ENCODE results near the gene KCNMA1.

The KCNMA1 gene

GRCh38 chr10:77445547-77445946 is 192.1 kb downstream of the KCNMA1 start:
- no peak for DNase-seq (ENCODE audit: low read depth)

- no peak for DNase-seq (ENCODE audit: low read depth)
Measured at GRCh38 chr10:77444041-77444440, 193.6 kb downstream of the KCNMA1 start.

GRCh38 chr10:77442699-77443189 is 194.9 kb downstream of the KCNMA1 start:
- DNase-seq (ENCODE audit: low read depth) = no peak

- DNase-seq (ENCODE audit: low read depth) = no peak
Measured at GRCh38 chr10:77441353-77442166, 196.0 kb downstream of the KCNMA1 start.

GRCh38 chr10:77436257-77436975 is 201.2 kb downstream of the KCNMA1 start:
- DNase-seq (ENCODE audit: low read depth) = no peak

GRCh38 chr10:77433546-77433945 is 204.1 kb downstream of the KCNMA1 start:
- no peak for DNase-seq (ENCODE audit: low read depth)

GRCh38 chr10:77431980-77432797 is 205.4 kb downstream of the KCNMA1 start:
- no peak for DNase-seq (ENCODE audit: low read depth)

GRCh38 chr10:77431209-77431611 is 206.4 kb downstream of the KCNMA1 start:
- no peak for DNase-seq (ENCODE audit: low read depth)

- DNase-seq (ENCODE audit: low read depth) = no peak
Measured at GRCh38 chr10:77430530-77430929, 207.1 kb downstream of the KCNMA1 start.

GRCh38 chr10:77428691-77429395 is 208.8 kb downstream of the KCNMA1 start:
- no peak for DNase-seq (ENCODE audit: low read depth)

GRCh38 chr10:77424257-77424656 is 213.4 kb downstream of the KCNMA1 start:
- DNase-seq (ENCODE audit: low read depth) = no peak

- no peak for DNase-seq (ENCODE audit: low read depth)
Measured at GRCh38 chr10:77422491-77423338, 214.9 kb downstream of the KCNMA1 start.

GRCh38 chr10:77421591-77421990 is 216.0 kb downstream of the KCNMA1 start:
- DNase-seq (ENCODE audit: low read depth) = no peak

- DNase-seq (ENCODE audit: low read depth) = no peak
Measured at GRCh38 chr10:77420947-77421523, 216.6 kb downstream of the KCNMA1 start.

GRCh38 chr10:77419979-77420378 is 217.6 kb downstream of the KCNMA1 start:
- DNase-seq (ENCODE audit: low read depth) = no peak

GRCh38 chr10:77419056-77419455 is 218.6 kb downstream of the KCNMA1 start:
- DNase-seq (ENCODE audit: low read depth) = no peak

- no peak for DNase-seq (ENCODE audit: low read depth)
Measured at GRCh38 chr10:77417806-77418640, 219.6 kb downstream of the KCNMA1 start.

- DNase-seq (ENCODE audit: low read depth) = no peak
Measured at GRCh38 chr10:77417359-77417758, 220.2 kb downstream of the KCNMA1 start.

- no peak for DNase-seq (ENCODE audit: low read depth)
Measured at GRCh38 chr10:77416311-77417135, 221.1 kb downstream of the KCNMA1 start.

Measured in activated T-helper 1 cell treated with Interleukin-2 at 50 U/mL for 16 hours (primary cell).